CD4-positive, alpha-beta T cell treated with Interleukin-6 for 4 hours (primary cell): ENCODE measurements around the gene CAB39.

Source experiments
- DNase-seq: peaks from one replicate; pipeline ENCODE4 v3.0.0-alpha.2; 2020; ENCODE audit warnings: mixed read lengths

Gene CAB39

GRCh38 chr2:230865307-230865765 lies 152.7 kb downstream of the CAB39 start:
- DNase-seq = peak; percentile 13

- DNase-seq = peak; percentile 41
Observed at GRCh38 chr2:230865766-230866755, 153.4 kb downstream of the CAB39 start.

- peak; percentile 80 for DNase-seq
Observed at GRCh38 chr2:230866756-230867523, 154.3 kb downstream of the CAB39 start.

GRCh38 chr2:230868161-230868946 lies 155.7 kb downstream of the CAB39 start:
- no peak for DNase-seq

- DNase-seq = no peak
Observed at GRCh38 chr2:230868947-230869913, 156.6 kb downstream of the CAB39 start.

GRCh38 chr2:230869914-230870543 lies 157.4 kb downstream of the CAB39 start:
- DNase-seq = no peak
